H1 (cell line): ENCODE results near the gene CRB2. TPM values are rescaled to one million over a fixed set of nuclear protein-coding genes. Genes with fewer than 3 reads are reported as not detected.

Experiments
- CTCF ChIA-PET: fragments of 300-600 bp; sonication (Branson Sonifier 250); formaldehyde crosslinking; loops from one replicate; lab custom pipeline; 2021; ENCODE audit not compliant: partially characterized antibody; lab: Charles Lee
- POLR2A ChIA-PET: fragments of 300-600 bp; sonication (Branson Sonifier 250); formaldehyde crosslinking; loops from one replicate; lab custom pipeline; 2021; ENCODE audit warnings: inconsistent platforms; ENCODE audit not compliant: partially characterized antibody; lab: Charles Lee
- DNase-seq, 2 experiments: peaks; one replicate each; pipeline versions ENCODE4 v3.0.0 to v3.0.0-alpha.2; 2010 to 2022; ENCODE audit warnings: low spot score in 2 of 2, low read depth in 1 of 2, mixed read lengths in 1 of 2
- FAIRE-seq: peaks from 2 replicates; lab custom pipeline; 2011; peaks lifted over from hg19 to GRCh38; lab: Jason Lieb, UNC
- H2AFZ ChIP-seq: 2 replicates; pipeline ENCODE4 v1.8.1; 2012; ENCODE audit warnings: low read length, inconsistent platforms
- H2AK5ac ChIP-seq: 2 replicates; pipeline ENCODE4 v1.6.1; 2013; ENCODE audit warnings: low read depth, low read length
- H2BK120ac ChIP-seq: replicated peaks from 2 replicates; pipeline ENCODE3; 2013; ENCODE audit warnings: low read depth, low read length, inconsistent platforms
- H2BK12ac ChIP-seq: 2 replicates; pipeline ENCODE4 v1.6.1; 2013; ENCODE audit warnings: low read depth, low read length
- H2BK15ac ChIP-seq: 2 replicates; pipeline ENCODE4 v1.6.1; 2013; ENCODE audit warnings: low read length
- H2BK20ac ChIP-seq: 2 replicates; pipeline ENCODE4 v1.6.1; 2013; ENCODE audit warnings: low read length
- H2BK5ac ChIP-seq: 2 replicates; pipeline ENCODE4 v1.6.1; 2013; ENCODE audit warnings: low read depth, low read length
- H3K14ac ChIP-seq: 2 replicates; pipeline ENCODE4 v1.6.1; 2013; ENCODE audit warnings: inconsistent platforms; ENCODE audit not compliant: insufficient read length
- H3K18ac ChIP-seq: 2 replicates; pipeline ENCODE4 v1.6.1; 2013; ENCODE audit warnings: low read length; ENCODE audit errors: extremely low read depth
- H3K23ac ChIP-seq: 2 replicates; pipeline ENCODE4 v1.6.1; 2013; ENCODE audit warnings: inconsistent platforms; ENCODE audit not compliant: insufficient read length
- H3K23me2 ChIP-seq: 2 replicates; pipeline ENCODE4 v1.6.1; 2013; ENCODE audit warnings: low read depth, low read length
- H3K27ac ChIP-seq: 2 replicates; pipeline ENCODE4 v1.6.1; 2011; ENCODE audit warnings: low read depth, low read length, inconsistent platforms
- H3K27me3 ChIP-seq, 4 experiments: replicated peaks in 1 of 4; 1 replicate in 1 of 4; 2 replicates in 3 of 4; pipeline versions ENCODE4 v1.6.1 to v1.8.1; 2011 to 2013; ENCODE audit warnings: low read length in 3 of 4, mild to moderate bottlenecking in 3 of 4, inconsistent platforms in 2 of 4, mixed read lengths in 2 of 4, moderate library complexity in 1 of 4; ENCODE audit not compliant: control insufficient read depth in 3 of 4, insufficient read depth in 3 of 4; ENCODE audit errors: extremely low read depth in 1 of 4
- H3K36me3 ChIP-seq, 4 experiments: 2 replicates each; pipeline versions ENCODE4 v1.6.1 to v1.8.1; 2011 to 2013; ENCODE audit warnings: mild to moderate bottlenecking in 4 of 4, low read length in 3 of 4, moderate library complexity in 2 of 4, control low read depth in 1 of 4, inconsistent platforms in 1 of 4; ENCODE audit not compliant: insufficient read depth in 4 of 4, control insufficient read depth in 2 of 4
- H3K4ac ChIP-seq: replicated peaks from 2 replicates; pipeline ENCODE3; 2013; ENCODE audit warnings: low read length, low read depth, mixed read lengths, inconsistent platforms; ENCODE audit not compliant: insufficient read length
- H3K4me1 ChIP-seq, 4 experiments: replicated peaks in 1 of 4; 1 replicate in 1 of 4; 2 replicates in 3 of 4; pipeline versions ENCODE4 v1.6.1 to v1.8.1; 2011 to 2013; ENCODE audit warnings: low read length in 3 of 4, inconsistent platforms in 2 of 4, mixed read lengths in 1 of 4; ENCODE audit not compliant: insufficient read depth in 4 of 4, control insufficient read depth in 3 of 4
- H3K4me2 ChIP-seq, 2 experiments: 2 replicates each; pipeline versions ENCODE4 v1.6.1 to v1.8.1; 2011 to 2013; ENCODE audit warnings: low read depth in 2 of 2, low read length in 2 of 2, control low read depth in 1 of 2, inconsistent platforms in 1 of 2, mild to moderate bottlenecking in 1 of 2; ENCODE audit not compliant: insufficient read depth in 1 of 2
- H3K4me3 ChIP-seq, 4 experiments: fragments of 200-600, 300-600 bp in 1 of 4; sonication (generic), shearing (Covaris generic), sonication (Bioruptor Twin) in 1 of 4; 2 replicates each; pipeline versions ENCODE4 v1.5.1 to v1.8.1; 2011 to 2016; ENCODE audit warnings: low read length in 4 of 4, low read depth in 3 of 4, control low read depth in 2 of 4, inconsistent platforms in 2 of 4, mild to moderate bottlenecking in 2 of 4, mixed read lengths in 1 of 4, moderate library complexity in 1 of 4; ENCODE audit not compliant: insufficient read depth in 2 of 4; ENCODE audit errors: extremely low read depth in 1 of 4
- H3K56ac ChIP-seq: replicated peaks from 2 replicates; pipeline ENCODE3; 2013; ENCODE audit warnings: low read depth, mild to moderate bottlenecking, mixed read lengths, low read length, inconsistent platforms; ENCODE audit not compliant: insufficient read length
- H3K79me1 ChIP-seq: 2 replicates; pipeline ENCODE4 v1.6.1; 2013; ENCODE audit warnings: low read depth, low read length, control low read depth
- H3K79me2 ChIP-seq, 2 experiments: 2 replicates each; pipeline versions ENCODE4 v1.6.1 to v1.8.1; 2012 to 2013; ENCODE audit warnings: low read length in 2 of 2, mild to moderate bottlenecking in 2 of 2, inconsistent platforms in 1 of 2; ENCODE audit not compliant: insufficient read depth in 2 of 2, control insufficient read depth in 1 of 2
- H3K9ac ChIP-seq, 4 experiments: replicated peaks in 1 of 4; 1 replicate in 1 of 4; 2 replicates in 3 of 4; pipeline versions ENCODE4 v1.6.1 to v1.8.1; 2011 to 2013; ENCODE audit warnings: low read depth in 3 of 4, low read length in 3 of 4, control low read depth in 2 of 4, mild to moderate bottlenecking in 2 of 4, moderate library complexity in 2 of 4, inconsistent platforms in 1 of 4; ENCODE audit errors: extremely low read depth in 1 of 4
- H3K9me3 ChIP-seq, 2 experiments: 2 replicates each; pipeline versions ENCODE4 v1.6.1 to v1.8.1; 2012 to 2013; ENCODE audit warnings: mild to moderate bottlenecking in 2 of 2, moderate library complexity in 2 of 2, control low read depth in 1 of 2, inconsistent platforms in 1 of 2, low read depth in 1 of 2, low read length in 1 of 2, mixed read lengths in 1 of 2; ENCODE audit not compliant: insufficient read depth in 2 of 2
- H4K20me1 ChIP-seq, 2 experiments: replicated peaks in 1 of 2; 2 replicates each; pipeline versions ENCODE3 to v1.8.1; 2011 to 2013; ENCODE audit warnings: inconsistent platforms in 2 of 2, low read length in 2 of 2, mild to moderate bottlenecking in 1 of 2; ENCODE audit not compliant: insufficient read depth in 2 of 2, control insufficient read depth in 1 of 2
- H4K5ac ChIP-seq: 2 replicates; pipeline ENCODE4 v1.6.1; 2013; ENCODE audit warnings: low read length, low read depth, mixed read lengths, inconsistent platforms; ENCODE audit not compliant: insufficient read length
- H4K8ac ChIP-seq: 2 replicates; pipeline ENCODE4 v1.8.0; 2013; ENCODE audit warnings: mild to moderate bottlenecking, moderate library complexity, low read length, inconsistent platforms; ENCODE audit not compliant: insufficient read depth; ENCODE audit errors: extremely low read depth
- H4K91ac ChIP-seq: replicated peaks from 2 replicates; pipeline ENCODE3; 2013; ENCODE audit warnings: low read length, mixed read lengths, inconsistent platforms; ENCODE audit not compliant: insufficient read length
- BACH1 ChIP-seq: IDR thresholded peaks from 2 replicates; pipeline ENCODE4 v1.6.1; 2012; ENCODE audit warnings: low read length, improper control_type of control experiment
- CBX5 ChIP-seq: fragments of 300-800, 300-1000 bp; sonication (generic); IDR thresholded peaks from 2 replicates; pipeline ENCODE4 v1.7.1; 2016; ENCODE audit warnings: antibody characterized with exemption, low read length, low read depth
- CREB1 ChIP-seq: IDR thresholded peaks from 2 replicates; pipeline ENCODE4 v1.6.1; 2012; ENCODE audit warnings: inconsistent platforms
- EGR1 ChIP-seq: IDR thresholded peaks from 2 replicates; pipeline ENCODE4 v1.6.1; 2011; ENCODE audit warnings: low read depth, low read length, borderline replicate concordance
- NANOG ChIP-seq: IDR thresholded peaks from 2 replicates; pipeline ENCODE4 v1.6.1; 2011; ENCODE audit warnings: low read length, low read depth, mild to moderate bottlenecking, inconsistent platforms; ENCODE audit not compliant: insufficient read depth, poor library complexity, severe bottlenecking
- PHF8 ChIP-seq: fragments of 200-600 bp; sonication (generic); conservative IDR thresholded peaks from 2 replicates; pipeline ENCODE4 v1.7.1; 2012; ENCODE audit warnings: low read depth, mild to moderate bottlenecking, inconsistent platforms, low read length, moderate library complexity
- RXRA ChIP-seq: IDR thresholded peaks from 2 replicates; pipeline ENCODE4 v1.6.1; 2011; ENCODE audit warnings: low read depth, mild to moderate bottlenecking, low read length, moderate library complexity; ENCODE audit not compliant: insufficient read depth
- SAP30 ChIP-seq: fragments of 300-600 bp; sonication (generic); IDR thresholded peaks from 2 replicates; pipeline ENCODE4 v1.7.1; 2012; ENCODE audit warnings: low read length, moderate library complexity, mild to moderate bottlenecking, inconsistent platforms; ENCODE audit not compliant: insufficient read depth, insufficient replicate concordance
- SRF ChIP-seq: IDR thresholded peaks from 2 replicates; pipeline ENCODE4 v1.6.1; 2011; ENCODE audit warnings: mild to moderate bottlenecking, low read depth, low read length, moderate library complexity
- SUZ12 ChIP-seq: fragments of 200-600 bp; sonication (generic); IDR thresholded peaks from 2 replicates; pipeline ENCODE4 v1.6.1; 2012; ENCODE audit warnings: mild to moderate bottlenecking, inconsistent platforms, low read length, moderate library complexity, mixed read lengths
- ZNF274 ChIP-seq: IDR thresholded peaks from 2 replicates; pipeline ENCODE4 v1.7.0; 2012; ENCODE audit warnings: low read length, borderline replicate concordance; ENCODE audit errors: extremely low read depth
- WGBS, 2 experiments: shearing (Covaris generic) in 1 of 2; methylation state at CpG; one replicate each; pipeline versions ENCODE4 v1.1.6 to v1.1.7; 2013 to 2015; ENCODE audit warnings: low lambda C conversion rate in 2 of 2, mixed read lengths in 2 of 2, inconsistent platforms in 1 of 2, low coverage in 1 of 2, missing lambda C conversion rate in 1 of 2; ENCODE audit not compliant: insufficient replicate concordance in 2 of 2, insufficient coverage in 1 of 2, insufficient read length in 1 of 2; ENCODE audit errors: extremely low coverage in 1 of 2, missing lambda C conversion rate in 1 of 2; 5-methylcytosine and 5-hydroxymethylcytosine counted together
- polyA plus RNA-seq, 7 experiments: library from polyadenylated mRNA; depleted of rRNA in 3 of 7; stranded (reverse) in 5 of 7; unstranded in 2 of 7; fragments of >200 nt in 5 of 7; fragments of 200-250 nt in 2 of 7; gene quantifications; 1 replicate in 5 of 7; 2 replicates in 1 of 7; 4 replicates in 1 of 7; pipeline versions ENCODE4 v1.2.1 to v1.2.3, GENCODE V29; 2011 to 2013; ENCODE audit warnings: missing spikeins in 2 of 7, mixed read lengths in 2 of 7
- total RNA-seq: library from RNA; stranded (reverse); fragmentation: NEBNext Ultra II Directional; extraction: Animal tissue kit (Norgen Biotek cat#: 25700); gene quantifications from 2 replicates; pipeline ENCODE4 v1.2.1, GENCODE V29; 2021
- TF ChIP-seq, protein P1 (sequence below), 3 experiments: IDR thresholded peaks; 1 replicate in 2 of 3; 2 replicates in 1 of 3; pipeline versions ENCODE4 v1.5.1 to v1.6.1; 2011; ENCODE audit warnings: low read length in 3 of 3, mild to moderate bottlenecking in 3 of 3, inconsistent platforms in 2 of 3, low read depth in 1 of 3, moderate library complexity in 1 of 3; ENCODE audit not compliant: insufficient read depth in 1 of 3; ENCODE audit errors: control extremely low read depth in 1 of 3

Gene CRB2
- total and polyA plus RNA-seq, 2 of the 8 experiments (the other 6 are each of a cell fraction or from before 2014, with no cell fraction given), result 4.0 to 8.4 TPM

GRCh38 chr9:123345567-123345955 lies 10.4 kb upstream of the CRB2 start:
- no peak overlapping the region for H3K14ac ChIP-seq
- H3K23ac ChIP-seq, result no peak overlapping the region
- peaks cover 0 to 10% of the 10 kb centered on the region in 2 experiments for H4K20me1 ChIP-seq
- H3K27me3 ChIP-seq, result no peaks in the 10 kb centered on the region
- WGBS, 2 experiments, result 67% methylated on average over 6 of the region's 6 CpGs; no CpG with 5 or more reads in 1 of the 2 experiments
- no peak overlapping the region for H3K4me3 ChIP-seq
- H3K4me1 ChIP-seq, result peaks cover 0 to 9% (median 0%) of the 10 kb centered on the region in 4 experiments; a peak in 2 of 7 replicates
- no peak overlapping the region for H3K4ac ChIP-seq
- FAIRE-seq (no peak), DNase-seq (no peak)
- H2BK15ac ChIP-seq, result no peak overlapping the region
- no peak overlapping the region for H2BK20ac ChIP-seq
- no peak overlapping the region for H3K18ac ChIP-seq
- H3K56ac ChIP-seq, result no peak overlapping the region
- no peak overlapping the region for H3K9ac ChIP-seq
- no peak overlapping the region for H2BK120ac ChIP-seq
- no peak overlapping the region for H2AFZ ChIP-seq
- no peak overlapping the region for H2BK12ac ChIP-seq
- no peak overlapping the region for H4K8ac ChIP-seq
- H4K5ac ChIP-seq, result no peak overlapping the region
- no peak overlapping the region for H2BK5ac ChIP-seq
- no peak overlapping the region for H3K4me2 ChIP-seq
- H3K79me2 ChIP-seq, result no peaks in the 10 kb centered on the region
- no peak overlapping the region for H4K91ac ChIP-seq
- H3K23me2 ChIP-seq, result peaks cover 11% of the 10 kb centered on the region
- POLR2A ChIA-PET, result interaction anchor here (1.0 to 1.5 kb wide), 3 partner anchors 12 to 253 kb away, joined by 3 to 6 read pairs (median 5); no protein-coding TSS in a partner anchor
- no peaks in the 10 kb centered on the region for H3K79me1 ChIP-seq
- CTCF ChIA-PET, result interaction anchor here (0.5 to 2.9 kb wide), 9 partner anchors 8 to 263 kb away, joined by 3 to 14 read pairs (median 3); no protein-coding TSS in a partner anchor
- H3K27ac ChIP-seq, result no peak overlapping the region
- H3K9me3 ChIP-seq, result no peaks in the 10 kb centered on the region
- no peak overlapping the region for H2AK5ac ChIP-seq
- H3K36me3 ChIP-seq, result no peaks in the 10 kb centered on the region
- TF ChIP-seq PHF8 (no peak), BACH1 (no peak), RXRA (no peak), ZNF274 (no peak), CREB1 (no peak), NANOG (no peak), EGR1 (no peak), SAP30 (no peak), SRF (no peak), SUZ12 (no peak), CBX5 (no peak)
- TF ChIP-seq, protein P1, sequence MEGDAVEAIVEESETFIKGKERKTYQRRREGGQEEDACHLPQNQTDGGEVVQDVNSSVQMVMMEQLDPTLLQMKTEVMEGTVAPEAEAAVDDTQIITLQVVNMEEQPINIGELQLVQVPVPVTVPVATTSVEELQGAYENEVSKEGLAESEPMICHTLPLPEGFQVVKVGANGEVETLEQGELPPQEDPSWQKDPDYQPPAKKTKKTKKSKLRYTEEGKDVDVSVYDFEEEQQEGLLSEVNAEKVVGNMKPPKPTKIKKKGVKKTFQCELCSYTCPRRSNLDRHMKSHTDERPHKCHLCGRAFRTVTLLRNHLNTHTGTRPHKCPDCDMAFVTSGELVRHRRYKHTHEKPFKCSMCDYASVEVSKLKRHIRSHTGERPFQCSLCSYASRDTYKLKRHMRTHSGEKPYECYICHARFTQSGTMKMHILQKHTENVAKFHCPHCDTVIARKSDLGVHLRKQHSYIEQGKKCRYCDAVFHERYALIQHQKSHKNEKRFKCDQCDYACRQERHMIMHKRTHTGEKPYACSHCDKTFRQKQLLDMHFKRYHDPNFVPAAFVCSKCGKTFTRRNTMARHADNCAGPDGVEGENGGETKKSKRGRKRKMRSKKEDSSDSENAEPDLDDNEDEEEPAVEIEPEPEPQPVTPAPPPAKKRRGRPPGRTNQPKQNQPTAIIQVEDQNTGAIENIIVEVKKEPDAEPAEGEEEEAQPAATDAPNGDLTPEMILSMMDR (IDR thresholded peaks at IDR 0.05; ENCODE audit: control extremely low read depth in 1 of 3, insufficient read depth in 1 of 3, low read depth in 1 of 3, low read length in 3 of 3), result no peak
